WTC11 (cell line): Measurements from ENCODE around the gene TP53BP2. TPM values are rescaled to one million over a fixed set of nuclear protein-coding genes. Genes with fewer than 3 reads are reported as not detected.

Source experiments
- ATAC-seq: fragments of 200-7000 bp; cut with Tn5 transposase; 2 replicates; pipeline ENCODE4 v1.10.0; 2021; ENCODE audit warnings: mild to moderate bottlenecking, moderate library complexity
- CTCF ChIA-PET: fragments of 300-600 bp; sonication (Branson Sonifier 250); formaldehyde crosslinking; loops from one replicate; lab custom pipeline; 2021; ENCODE audit warnings: antibody characterized with exemption; lab: Charles Lee
- POLR2A ChIA-PET: fragments of 350-600 bp; sonication (Branson Sonifier 250); formaldehyde crosslinking; loops from one replicate; lab custom pipeline; 2021; ENCODE audit warnings: antibody characterized with exemption; lab: Charles Lee
- DNase-seq: peaks from one replicate; pipeline ENCODE4 v3.0.0; 2021; ENCODE audit warnings: low spot score
- H3K27ac Mint-ChIP-seq: 2 replicates; pipeline ENCODE4 v1.8.0; 2021; ENCODE audit warnings: mixed read lengths
- H3K27me3 Mint-ChIP-seq: 2 replicates; pipeline ENCODE4 v1.8.0; 2021; ENCODE audit warnings: low read depth, mild to moderate bottlenecking, moderate library complexity, mixed read lengths
- H3K36me3 Mint-ChIP-seq: 2 replicates; pipeline ENCODE4 v1.8.0; 2021; ENCODE audit warnings: mixed read lengths
- H3K4me1 Mint-ChIP-seq: 2 replicates; pipeline ENCODE4 v1.8.0; 2022; ENCODE audit warnings: mixed read lengths
- H3K4me3 Mint-ChIP-seq: 2 replicates; pipeline ENCODE4 v1.8.0; 2021; ENCODE audit warnings: mild to moderate bottlenecking, moderate library complexity, mixed read lengths
- H3K9me3 Mint-ChIP-seq: 2 replicates; pipeline ENCODE4 v1.8.0; 2021; ENCODE audit warnings: mixed read lengths
- AR ChIP-seq: fragments of 250-450 bp; sonication (Bioruptor Pico); IDR thresholded peaks from 2 replicates; pipeline ENCODE4 v1.9.0; 2021; ENCODE audit warnings: mild to moderate bottlenecking
- ATF3 ChIP-seq: sonication (generic); formaldehyde crosslinking; conservative IDR thresholded peaks from 2 replicates; pipeline ENCODE4 v1.8.1; 2022; ENCODE audit warnings: mild to moderate bottlenecking, missing genetic modification reagents
- CDX4 ChIP-seq: fragments of 250-450 bp; sonication (Bioruptor Pico); IDR thresholded peaks from 2 replicates; pipeline ENCODE4 v1.9.0; 2021; ENCODE audit warnings: moderate library complexity, mild to moderate bottlenecking, inconsistent platforms, borderline replicate concordance
- FOXP4 ChIP-seq: sonication (generic); formaldehyde crosslinking; IDR thresholded peaks from 2 replicates; pipeline ENCODE4 v1.8.0; 2022; ENCODE audit warnings: mild to moderate bottlenecking, missing genetic modification reagents
- JAZF1 ChIP-seq: fragments of 250-450 bp; sonication (Bioruptor Pico); IDR thresholded peaks from 2 replicates; pipeline ENCODE4 v1.9.0; 2021; ENCODE audit warnings: moderate library complexity, mild to moderate bottlenecking, inconsistent platforms
- PREB ChIP-seq: sonication (generic); formaldehyde crosslinking; IDR thresholded peaks from 2 replicates; pipeline ENCODE4 v1.8.1; 2022; ENCODE audit warnings: mild to moderate bottlenecking, missing genetic modification reagents, moderate library complexity, borderline replicate concordance
- RORB ChIP-seq: fragments of 250-450 bp; sonication (Bioruptor Pico); IDR thresholded peaks from 2 replicates; pipeline ENCODE4 v1.9.0; 2021; ENCODE audit warnings: mild to moderate bottlenecking
- SMAD4 ChIP-seq: sonication (generic); formaldehyde crosslinking; IDR thresholded peaks from 2 replicates; pipeline ENCODE4 v1.8.0; 2022; ENCODE audit warnings: mild to moderate bottlenecking, missing genetic modification reagents
- SOX15 ChIP-seq: fragments of 250-450 bp; sonication (Bioruptor Pico); IDR thresholded peaks from 2 replicates; pipeline ENCODE4 v1.9.0; 2021; ENCODE audit warnings: mild to moderate bottlenecking
- STAT6 ChIP-seq: sonication (generic); formaldehyde crosslinking; conservative IDR thresholded peaks from 2 replicates; pipeline ENCODE4 v1.8.1; 2023; ENCODE audit warnings: mild to moderate bottlenecking, low read depth, missing genetic modification reagents, moderate library complexity
- TP53 ChIP-seq: sonication (generic); formaldehyde crosslinking; IDR thresholded peaks from 2 replicates; pipeline ENCODE4 v1.8.1; 2023; ENCODE audit warnings: mild to moderate bottlenecking, missing genetic modification reagents
- ZNF121 ChIP-seq: sonication (generic); formaldehyde crosslinking; IDR thresholded peaks from 2 replicates; pipeline ENCODE4 v1.8.0; 2023; ENCODE audit warnings: missing genetic modification reagents
- ZNF138 ChIP-seq: sonication (generic); formaldehyde crosslinking; conservative IDR thresholded peaks from 2 replicates; pipeline ENCODE4 v1.8.1; 2022; ENCODE audit warnings: mild to moderate bottlenecking, moderate library complexity, missing genetic modification reagents
- total RNA-seq: library from RNA; stranded (reverse); gene quantifications from 3 replicates; pipeline ENCODE4 v1.2.3, GENCODE V29; 2021

The TP53BP2 gene
- total RNA-seq, 1 experiment from 2014 or later, result 42.7 TPM

GRCh38 chr1:223794136-223794880 lies 51.4 kb downstream of the TP53BP2 start:
- ChIA-PET POLR2A (no interaction called here), CTCF (no interaction called here)
- H3K27ac Mint-ChIP-seq, result no peak overlapping the region
- DNase-seq (no peak), ATAC-seq (no peak)
- no peaks in the 10 kb centered on the region for H3K27me3 Mint-ChIP-seq
- H3K4me1 Mint-ChIP-seq, result no peaks in the 10 kb centered on the region
- TF ChIP-seq ATF3 (no peak), TP53 (CRISPR knock-in tag) (no peak), FOXP4 (CRISPR knock-in tag) (no peak), AR (CRISPR knock-in tag) (no peak), JAZF1 (CRISPR knock-in tag) (no peak)
- H3K4me3 Mint-ChIP-seq, result no peak overlapping the region
- peaks cover 45% of the 10 kb centered on the region for H3K36me3 Mint-ChIP-seq
- no peaks in the 10 kb centered on the region for H3K9me3 Mint-ChIP-seq

GRCh38 chr1:223793716-223794115 lies 52.0 kb downstream of the TP53BP2 start:
- DNase-seq (no peak), ATAC-seq (no peak)
- Mint-ChIP-seq H3K36me3 (peaks cover 47% of the 10 kb centered on the region), H3K27ac (no peak overlapping the region), H3K4me1 (no peaks in the 10 kb centered on the region), H3K27me3 (no peaks in the 10 kb centered on the region), H3K9me3 (no peaks in the 10 kb centered on the region), H3K4me3 (no peak overlapping the region)
- ChIA-PET POLR2A (no interaction called here), CTCF (no interaction called here)
- TF ChIP-seq ZNF121 (no peak), AR (CRISPR knock-in tag) (no peak), SOX15 (CRISPR knock-in tag) (no peak), PREB (CRISPR knock-in tag) (no peak), ZNF138 (no peak), SMAD4 (no peak), STAT6 (no peak), CDX4 (no peak), FOXP4 (CRISPR knock-in tag) (no peak), RORB (CRISPR knock-in tag) (no peak)
